ENCODE data around the gene EZR.
"Not testable (repeated sequence)": the region's sequence is repeated elsewhere in the genome, so short reads cannot be mapped to it uniquely, and the experiment has no call there.

The EZR gene

DNA sequence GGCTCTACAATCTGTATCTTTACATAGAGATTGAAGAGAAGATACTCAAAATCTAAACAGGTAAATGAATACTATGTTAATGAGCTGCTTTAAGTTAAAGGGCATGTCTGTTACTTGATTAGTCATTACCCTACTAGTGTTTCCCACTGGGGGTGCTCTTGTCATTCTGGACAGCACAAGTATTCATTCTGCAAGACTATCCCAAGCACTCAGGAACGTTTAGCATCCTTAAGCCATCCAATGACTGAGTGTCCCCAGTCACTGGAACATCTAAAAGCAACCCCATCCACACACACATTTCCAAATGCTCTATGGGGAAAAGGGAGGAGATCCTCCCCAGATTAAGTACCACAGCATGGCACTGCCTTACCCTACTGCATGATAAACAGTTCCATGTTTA, 25.7 kb downstream of the EZR start:
- no peak for FAIRE-seq

DNA sequence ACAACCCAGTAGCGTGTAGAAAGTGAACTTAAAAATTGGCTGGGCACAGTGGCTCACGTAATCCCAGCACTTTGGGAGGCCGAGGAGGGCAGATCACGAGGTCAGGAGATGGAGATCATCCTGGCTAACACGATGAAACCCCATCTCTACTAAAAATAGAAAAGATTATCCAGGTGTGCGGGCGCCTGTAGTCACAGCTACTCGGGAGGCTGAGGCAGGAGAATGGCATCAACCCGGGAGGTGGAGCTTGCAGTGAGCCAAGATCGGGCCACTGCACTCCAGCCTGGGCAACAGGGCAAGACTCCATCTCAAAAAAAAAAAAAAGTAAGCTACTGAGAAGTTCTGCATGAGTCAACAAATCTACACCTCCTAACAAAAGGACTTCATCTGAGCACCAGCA, 26.7 kb downstream of the EZR start:
- not testable (repeated sequence) for FAIRE-seq

DNA sequence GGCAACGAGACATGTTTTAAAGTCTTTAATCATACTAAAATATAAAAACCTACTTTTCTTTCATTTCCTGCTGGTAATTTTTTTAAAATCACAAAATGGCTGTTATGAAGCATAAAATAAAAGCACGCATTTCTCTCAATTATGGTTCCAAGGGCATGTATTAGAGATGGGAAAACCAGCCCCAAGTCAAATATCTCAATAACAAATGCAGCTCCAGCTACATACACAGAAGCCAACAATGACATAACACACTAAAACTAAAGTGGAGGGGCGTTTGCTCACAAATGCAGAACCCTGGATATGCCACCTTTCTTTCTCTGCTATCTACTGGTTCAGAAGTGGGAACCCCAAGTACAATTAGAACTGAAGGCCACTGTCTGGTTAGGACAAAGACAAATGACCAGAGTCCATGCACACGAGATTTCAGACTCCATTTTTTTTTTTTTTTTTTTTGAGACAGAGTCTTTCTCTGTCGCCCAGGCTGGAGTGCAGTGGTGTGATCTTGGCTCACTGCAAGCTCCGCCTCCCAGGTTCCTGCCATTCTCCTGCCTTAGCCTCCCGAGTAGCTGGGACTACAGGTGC, 27.8 kb downstream of the EZR start:
- FAIRE-seq, result no peak

DNA sequence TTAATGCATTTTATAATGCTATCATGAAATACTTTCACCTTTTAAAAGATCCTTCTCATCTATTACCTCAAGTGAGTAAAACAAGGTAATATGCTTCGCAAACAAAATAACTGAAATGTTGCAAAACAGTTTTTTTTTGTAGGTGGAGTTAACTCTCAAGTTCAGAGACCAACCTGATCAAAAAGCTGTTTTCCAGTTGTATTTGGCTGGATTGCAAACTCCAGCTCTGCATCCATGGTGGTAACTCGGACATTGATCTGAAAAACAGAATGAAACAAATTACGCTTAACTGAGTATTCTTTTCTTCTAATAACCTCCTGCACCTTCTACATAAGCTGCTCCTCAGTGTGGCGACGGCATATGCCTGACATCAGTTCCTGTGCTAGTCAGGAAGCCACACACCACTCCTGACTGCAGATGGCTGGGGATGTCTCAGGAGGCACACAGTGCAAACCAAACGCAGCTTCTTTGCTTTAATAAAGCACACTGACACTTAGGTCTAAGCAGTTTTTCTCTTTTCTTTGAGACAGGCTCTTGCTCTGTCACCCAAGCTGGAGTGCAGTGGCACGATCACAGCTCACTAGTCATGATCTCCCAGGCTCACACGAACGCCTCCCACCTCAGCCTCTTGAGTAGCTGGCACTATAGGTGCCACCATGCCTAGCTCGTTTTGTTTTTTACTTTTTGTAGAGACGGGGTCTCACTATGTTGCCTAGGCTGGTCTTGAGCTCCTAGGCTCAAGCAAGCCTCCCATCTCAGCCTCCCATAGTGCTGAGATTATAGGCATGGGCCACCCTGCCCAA, 29.9 kb downstream of the EZR start:
- no peak for FAIRE-seq

DNA sequence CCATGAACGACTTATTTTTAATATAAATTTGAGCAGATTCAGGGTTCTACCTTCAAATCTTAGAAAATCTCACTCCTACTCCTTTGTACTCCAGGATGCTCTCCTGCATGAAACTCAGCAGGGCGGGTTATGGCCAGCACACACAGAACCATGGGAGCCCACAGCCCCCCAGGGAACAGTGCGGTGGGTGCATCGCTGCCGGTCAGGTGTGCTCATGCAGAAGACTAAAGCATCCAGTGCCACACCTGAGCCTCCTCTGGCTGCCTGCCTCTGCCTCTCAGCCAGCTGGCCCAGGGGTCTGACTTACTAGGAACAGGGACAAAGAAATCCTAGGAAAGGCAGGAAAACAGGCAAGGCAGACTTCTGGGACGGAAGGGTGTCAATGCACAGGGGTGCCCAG, 31.8 kb downstream of the EZR start:
- FAIRE-seq, result no peak

DNA sequence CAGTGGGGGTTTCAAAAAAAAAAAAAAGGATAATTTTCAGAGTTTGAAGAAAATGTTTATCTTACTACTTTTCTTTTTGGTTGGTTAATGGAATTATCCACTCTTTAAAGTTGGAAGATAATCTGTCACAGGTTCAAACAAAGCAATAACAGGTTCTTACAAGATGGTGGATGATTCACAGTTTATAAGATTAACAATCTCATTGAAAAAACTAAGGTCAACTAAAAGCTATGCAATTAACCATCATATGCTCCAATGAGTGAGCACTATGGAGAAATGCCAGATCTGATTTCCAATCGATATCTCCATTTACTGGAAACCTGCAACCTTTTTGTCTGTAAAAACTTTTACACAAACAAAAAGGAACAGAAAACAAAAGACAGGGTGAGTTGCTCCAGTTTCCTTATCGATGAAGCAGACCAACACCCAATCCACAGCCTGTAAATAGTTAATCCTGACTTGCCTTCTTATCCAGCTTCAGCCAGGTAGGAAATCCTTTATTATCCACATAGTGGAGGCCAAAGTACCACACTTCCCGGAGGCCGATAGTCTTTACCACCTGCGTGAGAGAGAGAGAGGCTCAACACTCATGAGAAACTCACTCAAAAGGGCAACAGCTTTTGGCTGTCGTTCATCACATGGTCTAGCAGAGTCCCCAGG, 32.4 kb downstream of the EZR start:
- FAIRE-seq, result no peak

DNA sequence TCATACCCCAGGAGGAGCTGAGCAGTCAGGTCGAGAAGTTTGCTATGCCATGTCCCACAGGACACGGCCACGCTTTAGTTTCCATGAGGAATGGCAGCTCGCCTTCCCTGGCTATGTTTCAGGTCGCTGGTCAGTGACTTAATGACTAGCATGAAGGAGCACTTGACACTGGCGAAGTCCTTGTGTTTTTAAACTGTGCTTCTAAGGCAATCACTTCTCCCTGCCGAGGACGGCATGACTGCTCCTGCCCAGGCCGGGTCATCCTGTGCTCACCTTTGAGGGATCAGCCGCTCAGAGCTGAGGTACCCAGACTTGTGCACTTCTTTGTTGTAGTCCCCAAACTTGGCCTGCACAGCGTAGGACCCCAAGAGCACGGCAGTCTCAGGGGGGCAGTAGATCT, 34.1 kb downstream of the EZR start:
- FAIRE-seq, result no peak

DNA sequence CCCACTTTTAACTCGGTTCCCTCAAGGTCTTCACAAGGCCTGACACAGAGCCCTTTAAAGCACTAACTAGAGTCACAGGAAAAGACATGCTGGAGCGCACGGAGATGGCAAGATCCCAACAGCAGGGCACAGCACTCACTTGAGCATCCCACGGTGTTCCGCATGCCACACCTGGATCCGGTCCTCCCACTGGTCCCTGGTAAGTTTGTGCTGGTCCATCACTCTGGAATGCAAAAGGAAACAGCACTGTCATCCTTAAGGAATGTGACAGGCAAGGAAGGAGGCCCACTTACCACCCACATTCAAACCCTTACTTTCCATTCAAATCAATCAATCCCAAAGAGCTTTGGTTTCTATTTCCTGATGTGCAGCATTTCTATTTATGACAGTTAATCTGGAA, 34.7 kb downstream of the EZR start:
- no peak for FAIRE-seq

DNA sequence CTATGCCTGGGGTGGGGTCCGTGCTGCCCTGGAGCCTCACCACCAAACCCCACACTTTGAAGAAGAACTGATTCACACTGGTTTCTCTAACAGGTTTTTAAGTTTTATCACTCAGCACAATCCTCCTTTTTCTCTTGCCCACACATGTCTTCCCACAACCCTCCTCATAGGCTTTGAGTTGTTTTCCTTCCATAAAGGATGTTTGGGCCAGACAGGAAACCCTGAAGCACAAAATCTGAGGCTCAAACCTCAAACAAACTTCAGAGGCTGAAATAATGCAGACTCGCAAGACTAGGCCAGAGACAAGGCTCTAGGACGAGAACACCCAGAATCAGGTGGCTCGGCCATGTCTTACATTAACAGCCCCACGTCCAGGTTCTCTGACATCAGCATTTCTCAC, 35.3 kb downstream of the EZR start:
- no peak for FAIRE-seq

DNA sequence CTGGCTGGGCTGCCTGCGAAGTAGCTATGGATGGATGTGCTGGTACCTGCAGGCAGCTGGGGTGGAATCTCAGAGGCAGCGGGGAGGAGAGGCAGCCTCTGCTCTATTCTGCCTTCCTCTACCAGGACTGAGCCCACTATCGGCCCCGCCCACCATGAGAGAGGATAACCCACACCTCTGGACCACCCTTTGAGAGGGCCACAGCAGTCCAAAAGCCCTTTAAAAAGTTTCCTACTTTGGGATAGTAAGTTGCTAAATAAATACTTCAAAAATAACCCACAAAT, 36.1 kb downstream of the EZR start:
- FAIRE-seq, result no peak

DNA sequence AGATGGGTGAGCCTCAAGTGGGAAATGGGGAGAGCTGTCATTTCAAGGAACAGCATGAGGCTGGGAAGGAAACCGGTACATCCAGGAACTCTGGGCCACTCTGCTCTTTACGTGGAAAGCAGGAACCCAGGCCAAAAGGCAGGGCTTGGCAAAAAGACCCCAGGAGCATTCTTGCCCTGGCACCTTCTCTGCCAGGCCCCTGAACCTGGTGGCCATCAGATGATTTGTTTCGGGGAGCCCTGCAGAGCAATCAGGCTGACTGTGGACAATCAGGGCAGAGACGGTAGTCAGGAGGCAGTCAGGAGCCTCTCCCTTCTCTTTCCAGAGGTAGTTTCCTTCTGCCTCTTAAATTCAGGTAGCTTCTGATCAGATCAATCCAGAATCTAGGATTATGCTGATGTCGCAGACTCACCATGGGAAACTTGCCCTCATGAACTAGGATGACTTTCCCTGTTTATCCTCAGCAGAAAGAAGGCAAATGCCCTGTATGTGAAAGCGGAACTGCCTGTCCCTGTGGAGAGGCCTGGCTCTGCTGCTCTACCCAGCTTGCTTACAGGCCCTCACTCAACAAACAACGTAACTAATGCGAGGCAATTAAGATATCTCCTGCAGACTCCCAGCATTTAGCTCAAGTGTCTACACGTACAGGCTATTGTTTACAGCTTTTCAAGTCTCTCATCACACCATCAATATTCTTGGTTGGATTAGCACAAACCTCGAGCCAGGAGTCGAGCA, 36.6 kb downstream of the EZR start:
- FAIRE-seq, result no peak

DNA sequence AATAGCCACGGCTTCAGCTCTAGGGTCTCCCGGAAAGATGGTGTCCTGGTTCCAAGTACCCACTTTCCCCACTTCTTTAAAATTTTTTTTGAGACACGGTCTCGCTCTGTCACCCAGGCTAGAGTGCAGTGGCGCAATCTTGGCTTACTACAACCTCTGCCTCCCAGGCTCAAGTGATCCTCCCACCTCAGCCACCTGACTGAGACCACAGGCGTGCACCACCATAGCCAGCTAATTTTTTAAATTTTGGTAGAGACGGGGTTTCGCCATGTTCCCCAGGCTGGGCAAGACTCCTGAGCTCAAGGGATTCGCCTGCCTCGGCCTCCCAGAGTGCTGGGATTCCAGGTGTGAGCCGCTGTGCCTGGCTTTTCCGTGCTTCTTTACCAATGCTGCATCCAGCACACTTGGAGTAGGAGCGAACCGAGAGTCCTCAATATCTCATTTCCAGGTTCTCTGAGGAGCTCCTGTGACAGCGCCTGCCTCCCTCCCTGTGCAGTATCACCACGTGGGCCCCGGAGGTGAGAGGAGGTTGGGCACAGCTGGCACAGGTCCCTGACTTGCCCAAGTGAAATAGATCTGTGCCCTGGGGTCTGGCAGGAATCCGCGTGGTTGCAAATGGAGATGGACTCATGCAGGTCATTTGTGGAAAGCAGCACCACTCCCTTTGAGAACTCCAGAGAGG, 37.3 kb downstream of the EZR start:
- FAIRE-seq, result no peak

DNA sequence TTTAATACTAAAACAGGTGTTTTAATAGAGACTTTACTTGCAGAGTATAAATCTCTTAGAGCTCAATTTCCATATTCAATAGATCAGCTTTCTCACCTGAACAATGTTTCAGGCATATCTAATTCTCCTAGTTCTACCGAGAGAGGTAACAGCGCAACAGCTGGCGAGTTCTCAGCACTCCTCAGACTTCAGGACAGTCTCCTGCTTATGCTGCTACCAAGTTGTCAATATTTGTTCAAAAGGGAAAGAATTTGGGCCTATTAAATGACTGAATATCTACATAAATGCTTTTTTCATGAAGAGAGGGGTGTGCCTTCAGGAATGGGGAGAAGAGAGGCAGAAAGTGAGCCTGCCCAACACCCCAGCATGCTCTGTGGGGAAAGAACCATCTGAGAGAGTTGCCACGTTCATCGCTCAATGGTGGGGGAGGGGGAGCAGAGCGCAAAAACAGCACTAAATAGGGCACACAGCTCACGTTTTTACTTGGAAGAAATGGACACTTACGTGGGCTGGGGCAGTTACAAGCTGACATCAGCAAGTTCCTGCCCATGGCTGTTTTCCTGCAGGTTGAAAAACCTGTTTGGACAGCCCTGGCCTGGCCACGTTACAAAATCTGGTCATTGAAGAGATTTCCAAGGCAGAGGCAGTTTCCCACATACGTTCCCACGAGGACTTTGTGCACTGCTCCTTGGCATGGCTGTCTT, 38.0 kb downstream of the EZR start:
- no peak for FAIRE-seq

DNA sequence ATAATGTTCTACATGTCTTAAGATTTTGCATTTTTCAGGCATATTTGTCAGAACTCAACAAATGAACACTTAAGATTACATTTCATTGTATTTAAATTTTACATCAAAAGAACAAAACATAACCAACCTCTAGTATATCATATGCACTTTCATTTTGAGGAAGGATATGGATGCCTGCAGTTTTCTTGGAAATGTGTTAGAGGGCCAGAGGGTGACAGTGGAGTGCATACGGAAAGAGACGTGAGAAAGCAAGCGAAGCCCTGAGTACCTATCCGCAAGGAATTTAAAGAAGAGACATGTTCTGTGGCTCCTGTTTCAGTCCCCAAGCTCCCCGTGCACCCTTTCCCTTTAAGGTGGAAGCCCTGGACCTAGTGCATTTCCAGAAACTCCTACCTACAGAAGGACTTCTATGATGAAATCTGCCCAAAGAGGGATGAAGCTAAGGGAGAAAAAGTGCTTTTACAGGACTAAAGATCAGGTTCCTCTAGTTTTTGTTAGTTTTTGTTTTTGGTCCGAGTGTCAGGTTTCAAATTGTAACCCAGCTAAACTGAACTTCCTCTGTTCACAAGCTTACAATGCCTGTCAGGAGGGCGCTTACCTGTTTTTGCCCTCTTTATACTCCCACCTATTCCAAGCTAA, 38.8 kb downstream of the EZR start:
- FAIRE-seq, result no peak

DNA sequence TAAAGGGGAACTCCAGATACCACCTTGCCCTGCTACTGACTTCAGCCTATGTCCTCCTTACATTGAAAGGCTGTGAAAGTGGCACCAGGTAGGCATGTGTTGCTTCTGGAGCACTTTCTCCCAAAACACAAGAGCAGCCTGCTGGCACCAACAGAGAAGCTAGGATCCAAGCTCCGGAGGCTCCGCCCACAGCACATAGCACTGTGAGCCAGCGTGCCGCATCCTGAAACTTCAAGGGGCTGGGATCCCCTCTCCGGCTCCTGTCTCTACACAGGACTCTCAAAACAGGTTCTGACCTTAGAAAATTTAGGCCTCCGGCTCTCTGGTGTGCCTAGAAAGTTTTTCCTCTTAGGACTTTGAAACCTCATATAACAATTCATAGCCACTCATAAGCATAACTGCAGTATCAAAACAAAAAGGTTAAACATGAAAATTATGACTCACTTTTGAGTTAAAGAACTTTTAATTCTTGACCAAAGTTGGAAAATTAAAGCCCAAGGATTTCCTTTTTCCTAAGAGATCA, 41.1 kb downstream of the EZR start:
- FAIRE-seq, result no peak

DNA sequence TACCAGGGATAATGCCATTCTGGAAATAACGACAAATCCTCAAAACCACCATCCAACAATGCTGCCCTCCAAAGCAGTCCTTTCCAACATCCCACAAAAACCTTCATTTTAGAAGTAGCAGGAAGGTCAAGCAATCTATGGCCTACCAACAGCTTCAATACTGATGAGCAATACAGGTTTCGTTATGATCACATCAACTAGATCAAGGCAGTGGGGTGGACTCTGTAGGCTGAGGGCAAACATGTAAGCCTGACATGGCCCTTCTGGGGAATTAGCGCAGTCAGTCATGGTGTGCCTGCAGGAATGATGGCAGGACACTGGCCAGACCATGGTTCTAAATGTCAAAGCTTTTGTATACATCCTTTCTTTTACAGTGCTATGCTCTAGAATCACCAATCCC, 41.7 kb downstream of the EZR start:
- FAIRE-seq, result no peak

DNA sequence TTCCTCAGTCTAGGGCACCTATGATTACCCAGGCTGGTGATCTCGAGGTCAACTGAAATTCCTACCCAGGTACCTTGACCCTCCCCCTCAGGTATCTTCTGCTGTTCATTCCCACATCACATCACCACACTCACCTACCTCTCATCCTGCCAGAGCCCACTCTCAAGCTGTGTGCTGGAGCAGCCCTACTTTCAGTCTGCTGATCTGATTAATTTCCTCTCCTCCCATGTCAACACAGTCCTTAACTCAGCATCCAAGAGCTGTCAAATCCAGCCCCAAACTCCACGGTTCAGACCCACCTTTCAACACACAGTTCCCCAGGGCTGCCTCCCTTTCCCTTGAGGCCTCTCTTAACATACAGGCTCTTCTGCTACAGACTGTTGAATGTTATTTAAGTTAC, 42.4 kb downstream of the EZR start:
- no peak for FAIRE-seq

DNA sequence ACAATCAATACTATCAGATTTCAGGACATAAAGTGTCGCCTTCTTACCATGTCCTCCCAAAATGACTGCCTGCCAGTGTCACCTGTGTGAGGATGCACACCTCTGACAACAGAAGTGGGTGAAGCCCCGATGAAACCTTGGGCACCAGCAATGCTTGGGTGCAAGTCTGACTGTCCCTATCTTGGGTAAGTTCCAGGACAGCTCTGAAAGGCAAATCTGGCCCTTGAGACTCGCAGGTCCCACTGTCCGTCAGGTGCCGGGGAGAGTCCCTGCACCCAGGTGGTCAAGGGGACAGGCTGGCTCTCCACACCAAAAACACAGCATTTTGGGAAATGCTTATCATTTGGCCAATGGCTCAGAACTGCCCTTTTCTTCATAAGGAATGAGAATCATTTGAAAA, 43.3 kb downstream of the EZR start:
- FAIRE-seq, result no peak

DNA sequence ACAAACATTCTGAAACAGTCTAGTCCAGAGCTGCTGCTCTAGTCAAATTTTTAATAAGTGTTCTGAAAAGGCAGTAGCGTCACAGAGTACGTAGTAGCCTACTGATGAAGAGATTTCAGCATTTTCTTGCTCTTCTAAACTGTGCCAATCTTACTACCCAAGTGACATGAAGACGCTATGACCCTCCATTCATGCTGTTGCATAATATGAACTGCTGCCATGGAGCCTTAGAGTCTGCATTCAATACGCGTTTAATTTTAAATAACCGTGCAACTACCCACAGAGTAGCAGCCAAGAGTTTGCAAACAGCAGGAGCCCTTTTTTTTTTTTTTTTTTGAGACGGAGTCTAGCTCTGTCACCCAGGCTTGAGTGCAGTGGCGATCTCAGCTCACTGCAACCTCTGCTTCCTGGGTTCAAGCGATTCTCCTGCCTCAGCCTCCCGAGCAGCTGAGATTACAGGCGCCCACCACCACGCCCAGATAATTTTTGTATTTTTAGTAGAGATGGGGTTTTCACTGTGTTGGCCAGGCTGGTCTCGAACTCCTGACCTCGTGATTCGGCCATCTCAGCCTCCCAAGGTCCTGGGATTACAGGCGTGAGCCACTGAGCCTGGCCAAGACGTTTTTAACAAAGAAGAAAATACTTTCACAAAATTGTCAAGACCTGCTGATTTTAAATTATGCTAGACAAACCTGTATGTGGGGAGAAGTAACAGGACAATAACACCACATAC, 44.3 kb downstream of the EZR start:
- no peak for FAIRE-seq

DNA sequence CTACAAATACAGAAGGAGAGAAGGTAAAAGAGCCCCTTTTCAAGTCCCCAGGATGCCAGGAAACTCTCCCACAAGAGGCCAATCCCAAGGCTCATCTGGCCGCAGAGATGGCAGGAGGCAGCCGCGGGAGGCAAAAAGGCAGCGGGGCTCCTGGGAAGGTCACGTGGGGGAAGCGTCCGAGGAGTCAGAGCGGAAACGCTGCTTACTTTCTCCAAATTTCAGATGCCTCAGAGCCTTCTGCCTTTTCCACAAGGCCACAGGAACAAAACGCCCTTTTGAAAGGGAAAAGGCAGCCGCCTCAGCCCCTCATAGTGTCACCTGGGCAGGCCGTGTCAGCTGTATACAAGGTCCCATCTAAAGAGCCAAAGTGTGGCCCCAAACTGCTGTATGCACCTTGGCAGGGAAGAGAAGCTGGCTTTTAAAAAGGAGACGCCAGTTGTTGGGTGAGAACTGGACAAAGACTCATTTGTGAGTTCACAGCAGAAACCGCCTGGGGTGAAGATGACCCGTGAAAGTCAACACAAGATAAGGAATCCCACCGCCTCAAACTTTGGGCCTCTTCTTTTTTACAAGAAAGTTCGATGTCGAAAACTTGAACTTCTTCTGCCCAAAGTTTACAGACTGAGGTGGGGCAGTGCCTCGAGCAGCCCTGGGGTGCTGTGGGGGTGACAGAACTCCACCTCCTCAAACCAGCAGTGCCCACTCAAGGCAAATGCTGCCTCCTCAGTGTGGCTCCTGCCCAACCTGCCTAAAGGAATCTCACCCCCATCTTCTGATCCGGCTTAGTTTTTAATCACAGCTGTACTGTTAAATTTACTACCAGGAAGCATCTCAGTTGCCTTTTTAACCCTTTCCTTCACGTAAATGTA, 45.4 kb downstream of the EZR start:
- FAIRE-seq, result no peak

Data from A204.1 (cell line).